HFFc6 (cell line): ENCODE measurements around the gene SLC3A2. TPM values are rescaled to one million over a fixed set of nuclear protein-coding genes. Genes with fewer than 3 reads are reported as not detected.

ENCODE experiments used
- DNase-seq: peaks from one replicate; pipeline ENCODE4 v3.0.0-alpha.2; 2018
- H3K27ac Mint-ChIP-seq: 2 replicates; pipeline ENCODE4 v1.8.0; 2020; ENCODE audit warnings: mild to moderate bottlenecking, mixed read lengths
- H3K27me3 Mint-ChIP-seq: 2 replicates; pipeline ENCODE4 v1.8.0; 2021; ENCODE audit warnings: mild to moderate bottlenecking, moderate library complexity, mixed read lengths; ENCODE audit not compliant: insufficient read depth
- H3K36me3 Mint-ChIP-seq: 2 replicates; pipeline ENCODE4 v1.8.0; 2021; ENCODE audit warnings: low read depth, mixed read lengths
- H3K4me1 Mint-ChIP-seq: 2 replicates; pipeline ENCODE4 v1.8.0; 2020; ENCODE audit warnings: low read depth, mixed read lengths
- H3K4me3 Mint-ChIP-seq: 2 replicates; pipeline ENCODE4 v1.8.0; 2020; ENCODE audit warnings: mild to moderate bottlenecking, moderate library complexity, mixed read lengths
- H3K9me3 Mint-ChIP-seq: 2 replicates; pipeline ENCODE4 v1.8.0; 2020; ENCODE audit warnings: mild to moderate bottlenecking, mixed read lengths
- CTCF ChIP-seq: fragments of 200-600 bp; sonication (generic); IDR thresholded peaks from 2 replicates; pipeline ENCODE4 v1.5.0; 2021; ENCODE audit warnings: antibody characterized with exemption, mild to moderate bottlenecking
- total RNA-seq, 6 experiments: library from RNA; stranded (reverse); fragmentation: NEBNext Ultra II Directional; extraction: Animal tissue kit (Norgen Biotek cat#: 25700); gene quantifications; 2 replicates in 1 of 6; 3 replicates in 5 of 6; pipeline ENCODE4 v1.2.3, GENCODE V29; 2021

SLC3A2 gene
- total RNA-seq, 6 experiments from 2014 or later: 140 to 206 (median 180) TPM

- H3K27me3 Mint-ChIP-seq: peaks cover 4% of the 10 kb centered on the region
- H3K9me3 Mint-ChIP-seq: no peaks in the 10 kb centered on the region
- H3K27ac Mint-ChIP-seq: peak overlapping the region; percentile 100
- no peak for TF ChIP-seq CTCF
- H3K4me1 Mint-ChIP-seq: peaks cover 57% of the 10 kb centered on the region
- H3K4me3 Mint-ChIP-seq: peak overlapping the region; percentile 100
- peaks cover 52% of the 10 kb centered on the region for H3K36me3 Mint-ChIP-seq
- DNase-seq: no peak
Measured at GRCh38 chr11:62882431-62882749, 1.7 kb downstream of the SLC3A2 start.

- Mint-ChIP-seq H3K9me3 (no peaks in the 10 kb centered on the region), H3K4me1 (peaks cover 57% of the 10 kb centered on the region), H3K27me3 (peaks cover 4% of the 10 kb centered on the region), H3K36me3 (peaks cover 51% of the 10 kb centered on the region), H3K27ac (peak overlapping the region; percentile 100), H3K4me3 (peak overlapping the region; percentile 100)
- no peak for TF ChIP-seq CTCF
- DNase-seq: no peak
Measured at GRCh38 chr11:62882788-62883501, 2.2 kb downstream of the SLC3A2 start.

GRCh38 chr11:62883673-62884072, 3.0 kb downstream of the SLC3A2 start:
- Mint-ChIP-seq H3K27ac (peak overlapping the region; percentile 100), H3K9me3 (no peaks in the 10 kb centered on the region), H3K27me3 (peaks cover 4% of the 10 kb centered on the region), H3K4me3 (peak overlapping the region; percentile 100), H3K36me3 (peaks cover 58% of the 10 kb centered on the region), H3K4me1 (peaks cover 60% of the 10 kb centered on the region)
- peak; percentile 54 for DNase-seq
- TF ChIP-seq CTCF: no peak

DNA sequence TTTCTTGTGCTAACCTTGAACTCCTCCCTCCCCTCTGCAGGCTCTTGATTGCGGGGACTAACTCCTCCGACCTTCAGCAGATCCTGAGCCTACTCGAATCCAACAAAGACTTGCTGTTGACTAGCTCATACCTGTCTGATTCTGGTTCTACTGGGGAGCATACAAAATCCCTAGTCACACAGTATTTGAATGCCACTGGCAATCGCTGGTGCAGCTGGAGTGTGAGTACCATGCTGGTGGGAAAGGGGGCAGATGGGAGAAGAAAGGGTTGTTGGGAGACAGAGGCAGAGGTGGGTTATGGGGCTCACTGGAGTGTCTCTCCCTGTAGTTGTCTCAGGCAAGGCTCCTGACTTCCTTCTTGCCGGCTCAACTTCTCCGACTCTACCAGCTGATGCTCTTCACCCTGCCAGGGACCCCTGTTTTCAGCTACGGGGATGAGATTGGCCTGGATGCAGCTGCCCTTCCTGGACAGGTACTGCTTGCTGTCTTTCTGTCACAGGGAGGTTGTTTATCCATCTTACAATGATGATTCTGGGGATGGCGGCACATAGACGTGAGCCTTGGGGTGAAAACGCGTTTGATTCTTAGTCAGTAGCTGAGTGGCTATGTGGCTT, 4.5 kb downstream of the SLC3A2 start:
- TF ChIP-seq CTCF: no peak
- peaks cover 73% of the 10 kb centered on the region for H3K36me3 Mint-ChIP-seq
- DNase-seq: no peak
- H3K27me3 Mint-ChIP-seq: peaks cover 5% of the 10 kb centered on the region
- H3K27ac Mint-ChIP-seq: peak overlapping the region; percentile 31
- peaks cover 63% of the 10 kb centered on the region for H3K4me1 Mint-ChIP-seq
- no peaks in the 10 kb centered on the region for H3K9me3 Mint-ChIP-seq
- 0 out of 2 replicates have a peak overlapping the region, but pooled peaks have one; percentile 28 for H3K4me3 Mint-ChIP-seq

GRCh38 chr11:62888406-62888805, 7.7 kb downstream of the SLC3A2 start:
- no peak for TF ChIP-seq CTCF
- Mint-ChIP-seq H3K4me1 (peaks cover 46% of the 10 kb centered on the region), H3K9me3 (no peaks in the 10 kb centered on the region), H3K27me3 (peaks cover 3% of the 10 kb centered on the region), H3K4me3 (no peak overlapping the region), H3K27ac (no peak overlapping the region), H3K36me3 (peaks cover 50% of the 10 kb centered on the region)
- DNase-seq: no peak
